ENCODE results near the gene MRPL19.
A peak's percentile ranks its signal among the peaks of the same experiment; 100 is the strongest.

The MRPL19 gene

DNA sequence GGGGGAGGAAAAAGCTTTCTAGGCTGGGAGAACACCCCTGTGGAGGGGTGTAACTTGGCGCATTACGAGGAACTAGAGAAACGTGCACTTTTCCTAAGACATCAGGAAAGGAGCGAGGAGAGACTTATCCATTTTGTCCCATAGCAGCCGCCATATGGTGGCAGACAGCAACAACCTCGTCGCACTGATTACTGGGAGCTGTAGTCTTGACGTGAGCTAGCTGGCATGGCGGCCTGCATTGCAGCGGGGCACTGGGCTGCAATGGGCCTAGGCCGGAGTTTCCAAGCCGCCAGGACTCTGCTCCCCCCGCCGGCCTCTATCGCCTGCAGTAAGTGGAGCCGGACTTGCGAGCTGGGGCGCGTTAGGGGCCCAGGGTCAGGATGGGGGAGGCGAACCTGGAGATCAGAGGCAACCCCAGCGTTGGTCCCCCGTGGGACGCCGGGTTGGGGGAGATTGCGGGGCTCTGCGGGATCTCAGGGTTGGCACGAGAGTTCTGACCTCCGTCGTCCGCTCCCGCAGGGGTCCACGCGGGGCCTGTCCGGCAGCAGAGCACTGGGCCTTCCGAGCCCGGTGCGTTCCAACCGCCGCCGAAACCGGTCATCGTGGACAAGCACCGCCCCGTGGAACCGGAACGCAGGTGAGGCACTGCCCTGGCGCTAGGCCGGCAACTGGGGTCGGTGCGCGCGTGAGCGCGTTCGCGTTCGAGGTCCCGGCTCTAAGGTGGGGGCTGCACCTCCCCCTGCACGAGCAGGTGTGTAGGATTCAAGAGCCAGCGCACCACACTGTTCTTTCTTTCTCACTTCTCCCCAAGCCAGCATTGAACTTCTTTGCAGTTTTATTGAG, at the start of gene MRPL19:
Gene MRPL19 (plus strand): TSS at position 201 of the 843 bp plus-strand sequence. CDS start 25 bp downstream, at position 226.
- peak; percentile 70 for DNase-seq

DNA sequence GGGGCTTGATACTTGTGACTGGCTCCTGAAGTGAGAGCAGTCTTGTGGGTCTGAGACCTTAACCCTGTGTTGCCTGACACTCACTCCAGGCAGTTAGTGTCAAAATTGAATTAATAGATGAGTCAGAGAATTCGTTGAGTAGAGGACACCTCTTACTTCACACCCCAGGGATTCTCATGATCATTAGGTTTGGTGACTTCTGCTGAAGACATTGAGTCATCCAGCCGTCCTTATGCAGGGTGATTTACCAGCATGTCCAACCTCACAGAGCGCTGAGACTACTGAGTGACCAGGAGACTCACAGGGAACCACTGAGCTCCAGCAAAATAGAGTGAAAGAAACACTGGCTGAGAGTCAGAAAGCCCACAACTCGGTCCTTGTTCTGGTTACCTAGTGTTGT, 49.8 kb upstream of the MRPL19 start:
- no peak for DNase-seq

GRCh38 chr2:75597949-75598348, 48.6 kb upstream of the MRPL19 start:
- no peak for DNase-seq

- no peak for DNase-seq
These were observed 47.9 kb upstream of the MRPL19 start for GRCh38 chr2:75598589-75599155.

GRCh38 chr2:75600461-75601011, 46.0 kb upstream of the MRPL19 start:
- no peak for DNase-seq

GRCh38 chr2:75602724-75603342, 43.8 kb upstream of the MRPL19 start:
- DNase-seq, result no peak

- no peak for DNase-seq
These were observed 43.1 kb upstream of the MRPL19 start for GRCh38 chr2:75603477-75603876.

DNA sequence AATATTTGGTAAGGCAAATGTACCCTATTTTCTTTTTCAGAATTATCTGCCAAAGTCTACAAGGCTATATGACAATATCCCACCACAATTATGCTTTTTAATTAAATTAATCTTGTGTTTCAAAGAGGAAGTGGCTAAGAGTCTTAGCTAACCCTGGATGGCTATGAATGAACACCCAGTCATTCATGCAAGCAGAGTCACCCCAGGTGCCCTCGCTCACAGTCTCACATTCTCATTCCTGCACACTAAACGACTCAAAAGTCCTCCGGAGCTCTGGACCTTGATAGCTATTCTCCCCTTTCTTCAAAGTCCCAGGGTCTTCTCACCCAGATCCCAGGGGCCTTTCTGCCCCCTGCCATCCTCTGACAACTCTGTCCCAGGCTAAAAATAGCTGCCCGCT, 42.1 kb upstream of the MRPL19 start:
- no peak for DNase-seq

DNA sequence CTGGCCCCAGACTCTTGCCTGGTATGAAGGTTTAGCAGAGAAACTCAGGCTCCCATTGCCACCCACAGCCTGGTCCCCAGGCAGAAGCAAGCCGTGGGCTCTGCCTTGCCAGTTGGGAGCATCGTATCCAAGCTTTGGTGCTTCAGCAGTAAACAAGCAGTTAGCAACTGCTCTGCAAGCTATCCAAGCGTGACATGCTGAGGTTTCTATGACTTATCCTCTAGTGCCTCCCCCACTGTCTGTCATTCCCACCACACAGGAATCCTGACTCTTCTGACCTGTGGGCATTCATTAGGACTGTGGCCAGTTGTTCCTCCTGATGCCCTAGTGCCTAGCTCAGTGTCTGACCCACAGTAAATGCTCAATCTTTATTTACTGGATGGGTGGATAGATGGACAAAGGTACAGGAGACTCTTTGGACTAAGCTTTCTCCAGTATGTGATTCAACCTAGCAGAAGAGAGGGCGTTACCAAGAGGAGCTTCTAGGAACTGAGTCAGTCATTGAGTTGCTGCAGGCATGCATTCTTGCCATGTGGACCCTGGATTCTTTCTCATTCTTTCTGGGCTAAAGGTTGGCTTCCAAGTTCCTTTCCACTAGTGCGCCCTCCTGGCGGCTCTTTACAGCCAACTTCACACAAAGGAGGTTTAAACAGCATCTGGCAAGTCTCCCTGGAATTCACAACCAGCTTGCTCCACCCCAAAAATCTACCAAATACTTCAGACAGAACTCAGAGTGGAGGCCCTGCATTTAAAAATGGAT, 40.6 kb upstream of the MRPL19 start:
- no peak for DNase-seq

DNA sequence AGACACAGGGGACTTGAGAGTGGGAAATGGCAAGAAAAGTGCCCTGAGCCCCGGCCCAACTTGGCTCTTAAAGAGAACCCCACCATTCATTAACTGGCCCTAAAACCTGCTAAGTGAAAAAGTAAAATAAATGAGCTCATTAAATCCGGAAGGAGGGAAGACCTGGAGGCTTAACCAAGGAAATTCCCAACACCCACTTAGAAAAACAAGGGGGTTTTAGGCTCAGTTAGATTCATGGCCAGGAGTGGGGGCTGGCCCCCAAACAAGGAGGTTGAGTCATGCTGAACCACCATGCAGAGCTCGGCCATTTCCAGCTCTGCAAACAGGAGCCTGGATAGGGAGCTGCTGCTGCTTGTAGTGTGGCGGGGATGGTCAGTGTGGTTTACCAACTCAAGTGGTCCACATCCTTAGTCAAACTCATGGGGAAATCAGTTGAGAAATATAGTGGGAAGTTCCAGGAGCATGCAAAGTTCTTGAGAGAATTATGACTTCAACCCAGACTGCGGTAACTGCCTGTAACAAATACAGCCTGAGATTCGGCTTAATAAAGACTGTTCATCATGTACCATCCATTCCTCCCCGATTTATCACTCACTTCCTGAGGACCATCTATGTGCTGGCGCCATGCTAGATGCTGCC, 39.7 kb upstream of the MRPL19 start:
- no peak for DNase-seq

DNA sequence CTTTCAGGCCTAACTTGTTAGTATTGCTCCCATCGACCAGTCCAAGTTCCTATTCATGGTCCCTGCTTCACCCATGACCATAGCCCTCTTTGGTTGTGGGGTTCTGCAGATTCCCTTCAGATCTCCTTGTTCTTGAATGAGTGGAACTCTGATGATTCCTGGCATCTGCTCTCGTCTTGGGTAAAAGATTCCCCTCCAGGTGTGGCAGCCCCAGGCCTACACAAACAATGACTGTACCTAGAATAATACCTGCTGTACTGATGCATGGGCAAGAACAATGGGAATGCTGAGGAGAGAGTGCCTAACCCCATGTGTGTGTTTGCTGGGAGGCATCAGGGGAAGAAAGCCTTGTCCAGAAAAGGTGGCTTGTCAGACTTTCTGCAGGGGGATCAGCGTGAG, 39.2 kb upstream of the MRPL19 start:
- DNase-seq, result no peak

DNA sequence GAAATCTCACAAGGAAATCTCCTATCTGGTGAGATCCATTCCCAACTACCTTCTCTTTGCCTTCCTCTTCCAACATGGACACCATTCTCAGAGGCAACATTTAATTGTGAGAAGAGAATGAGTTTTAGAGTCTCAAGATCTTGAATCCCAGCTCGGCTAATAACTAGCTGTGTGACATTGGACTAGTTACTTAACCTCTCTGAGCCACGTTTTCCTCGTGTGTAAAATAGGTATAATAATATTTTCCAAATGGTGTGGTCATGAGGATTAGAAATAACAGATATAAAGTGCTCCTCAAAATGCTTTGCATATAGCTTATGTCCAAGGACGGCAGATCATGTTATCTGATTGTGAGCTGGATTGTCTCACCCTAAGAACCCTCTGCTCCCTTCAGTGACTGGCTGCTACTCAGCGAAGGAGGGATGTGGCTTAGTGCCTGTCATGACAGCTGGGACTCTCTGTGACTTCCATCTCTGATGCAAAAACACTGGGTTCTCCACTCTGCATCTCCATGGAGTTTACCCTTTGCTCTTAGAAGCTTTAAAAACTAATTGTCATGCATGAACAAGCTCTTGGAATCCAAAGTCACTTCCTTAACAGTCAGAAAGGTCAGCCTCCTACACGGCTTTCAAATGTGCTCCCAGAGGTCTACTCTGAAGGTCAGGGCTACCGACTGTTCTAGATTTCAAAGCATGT, 38.4 kb upstream of the MRPL19 start:
- no peak for DNase-seq

GRCh38 chr2:75608684-75609333, 37.8 kb upstream of the MRPL19 start:
- DNase-seq, result peak; percentile 46

DNA sequence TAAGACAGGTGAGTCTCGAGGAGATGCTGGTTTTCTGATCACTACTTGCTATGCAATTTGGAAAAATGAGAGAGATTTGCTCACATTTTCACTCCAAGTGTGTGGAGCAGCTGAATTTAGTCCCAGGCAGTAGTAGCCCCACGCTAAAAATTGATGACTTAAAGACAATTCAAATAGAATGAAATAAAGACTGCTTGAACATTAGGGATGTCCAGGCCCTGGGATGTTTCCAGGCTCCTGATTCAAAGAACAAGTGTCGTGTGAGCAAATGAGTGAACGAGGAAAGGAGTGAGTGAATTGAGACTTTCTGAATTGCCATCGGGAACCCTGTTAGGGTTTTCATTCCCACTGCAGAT, 37.3 kb upstream of the MRPL19 start:
- no peak for DNase-seq

GRCh38 chr2:75609937-75610508, 36.6 kb upstream of the MRPL19 start:
- no peak for DNase-seq

DNA sequence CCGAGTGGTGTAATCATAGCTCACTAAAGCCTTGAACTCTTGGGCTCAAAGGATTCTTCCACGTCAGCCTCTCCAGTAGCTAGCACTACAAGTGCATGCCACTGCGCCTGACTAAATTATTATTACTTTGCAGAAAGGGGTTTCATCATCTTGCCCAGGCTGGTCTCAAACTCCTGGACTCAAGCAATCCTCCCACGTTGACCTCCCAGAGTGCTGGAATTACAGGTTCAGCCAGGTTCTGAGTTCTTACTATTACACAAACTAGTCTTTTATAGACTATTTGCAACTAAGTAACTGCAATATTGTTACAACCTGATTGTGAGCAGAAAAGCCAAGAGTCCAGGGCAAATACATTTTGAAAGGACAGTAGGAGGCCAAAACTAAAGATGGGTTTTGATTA, 35.9 kb upstream of the MRPL19 start:
- DNase-seq, result no peak

- DNase-seq, result no peak
These were observed 34.3 kb upstream of the MRPL19 start for GRCh38 chr2:75612108-75612861.

DNA sequence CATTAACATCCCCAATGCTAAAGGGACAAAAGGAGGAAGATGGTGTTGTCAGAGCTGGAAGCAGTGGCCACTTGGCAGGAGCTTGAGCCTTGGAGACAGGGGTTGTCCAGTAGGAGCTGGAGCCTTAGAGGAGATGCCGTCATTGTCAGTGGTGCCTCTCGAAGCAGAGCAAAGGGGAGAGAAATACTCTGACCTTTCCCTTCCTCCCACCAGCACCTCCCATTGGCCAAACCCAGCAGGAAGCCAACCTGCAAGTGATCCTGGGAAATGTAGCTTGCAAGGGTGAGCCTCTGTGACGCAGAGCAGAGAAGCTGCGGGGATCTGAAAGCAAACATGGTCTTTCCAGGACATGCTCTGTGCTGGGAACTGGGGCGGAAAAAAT, 33.7 kb upstream of the MRPL19 start:
- DNase-seq, result no peak

DNA sequence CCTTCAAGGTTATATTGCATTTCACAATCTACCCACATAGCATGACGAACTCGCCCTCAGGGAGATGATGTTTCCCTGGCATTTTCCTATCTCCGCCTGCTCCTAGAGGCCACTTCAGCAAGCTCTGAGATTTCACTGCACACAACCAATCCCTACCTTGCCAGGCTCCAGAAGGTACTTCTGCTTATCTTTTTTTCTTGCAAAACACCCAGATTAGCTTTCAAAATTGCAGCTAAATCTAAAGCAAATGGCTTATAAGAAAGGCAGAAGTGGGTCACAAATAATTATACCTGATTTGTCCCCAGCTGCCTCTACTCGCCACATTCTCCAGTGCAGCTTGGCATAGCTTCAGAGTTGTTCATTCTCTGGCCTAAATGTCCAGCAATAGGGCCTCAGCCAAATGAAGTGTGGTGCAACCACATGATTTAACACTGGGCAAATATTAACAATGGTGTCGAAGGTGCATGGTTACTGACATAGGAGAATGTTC, 32.4 kb upstream of the MRPL19 start:
- DNase-seq, result no peak

DNA sequence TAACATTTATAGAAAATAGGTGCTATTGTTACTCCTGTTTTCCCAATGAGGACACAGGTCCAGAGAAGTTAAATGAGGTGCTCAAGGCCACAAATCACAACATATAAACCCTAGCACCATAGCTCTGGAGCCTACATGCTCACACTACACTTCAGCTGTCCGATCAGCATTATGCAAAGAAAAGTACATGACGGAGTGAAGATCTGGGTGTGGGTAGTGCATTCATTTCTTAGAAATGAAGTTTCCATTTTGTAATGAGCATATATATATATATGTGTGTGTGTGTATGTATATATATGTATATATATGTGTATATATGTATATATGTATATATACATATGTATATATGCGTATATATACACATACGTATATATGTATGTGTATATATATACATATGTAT, 30.2 kb upstream of the MRPL19 start:
- no peak for DNase-seq
